NCI-H774 (cell line): Measurements from ENCODE around the gene MYO18A.

Experiments
- DNase-seq: peaks from one replicate; lab custom pipeline; 2025; lab: John Stamatoyannopoulos, UW

MYO18A gene

GRCh38 chr17:29054835-29055234, 125.4 kb downstream of the MYO18A start:
- no peak for DNase-seq

GRCh38 chr17:29051731-29052130, 128.5 kb downstream of the MYO18A start:
- no peak for DNase-seq

- DNase-seq: no peak
Measured at GRCh38 chr17:29051194-29051593, 129.0 kb downstream of the MYO18A start.

GRCh38 chr17:29050176-29050575, 130.0 kb downstream of the MYO18A start:
- no peak for DNase-seq

GRCh38 chr17:29049541-29050145, 130.6 kb downstream of the MYO18A start:
- no peak for DNase-seq

GRCh38 chr17:29048440-29049368, 131.5 kb downstream of the MYO18A start:
- DNase-seq: no peak

- DNase-seq: no peak
Measured at GRCh38 chr17:29046473-29046839, 133.7 kb downstream of the MYO18A start.

- DNase-seq: no peak
Measured at GRCh38 chr17:29045734-29046472, 134.3 kb downstream of the MYO18A start.

GRCh38 chr17:29045026-29045425, 135.2 kb downstream of the MYO18A start:
- no peak for DNase-seq

GRCh38 chr17:29043539-29044145, 136.6 kb downstream of the MYO18A start:
- DNase-seq: no peak

GRCh38 chr17:29042679-29043538, 137.3 kb downstream of the MYO18A start, which contains the start of gene PIPOX:
Gene PIPOX, plus strand, starts transcription at chr17:29043141. Its CDS starts 85 bp downstream, at chr17:29043226.
- peak; percentile 80 for DNase-seq

GRCh38 chr17:29042026-29042678, 138.0 kb downstream of the MYO18A start:
- DNase-seq: no peak

- DNase-seq: no peak
Measured at GRCh38 chr17:29041571-29041970, 138.6 kb downstream of the MYO18A start.

GRCh38 chr17:29041091-29041490, 139.1 kb downstream of the MYO18A start:
- DNase-seq: no peak

- DNase-seq: no peak
Measured at GRCh38 chr17:29039764-29040598, 140.2 kb downstream of the MYO18A start.

- no peak for DNase-seq
Measured at GRCh38 chr17:29038085-29038795, 142.0 kb downstream of the MYO18A start.

GRCh38 chr17:29037739-29038084, 142.5 kb downstream of the MYO18A start:
- no peak for DNase-seq

- DNase-seq: no peak
Measured at GRCh38 chr17:29036584-29036983, 143.6 kb downstream of the MYO18A start.

GRCh38 chr17:29034510-29034909, 145.7 kb downstream of the MYO18A start:
- no peak for DNase-seq
